Breast epithelium (tissue), 3 donors: ENCODE data around the gene ZNF609.

Experiments
- POLR2A ChIP-seq: fragments of 450-650 bp; IDR thresholded peaks from one replicate; pipeline ENCODE4 v1.6.1; 2016; ENCODE audit warnings: antibody characterized with exemption, mild to moderate bottlenecking, moderate library complexity
- POLR2AphosphoS5 ChIP-seq, 3 donors: sonication (generic); formaldehyde crosslinking; IDR thresholded peaks; one replicate each; pipeline ENCODE4 v1.6.1; 2017; ENCODE audit warnings: antibody characterized with exemption in 3 of 3
- TF ChIP-seq, protein P1 (sequence below), 3 donors: fragments of 450-650 bp; IDR thresholded peaks; one replicate each; pipeline ENCODE4 v1.5.1; 2016 to 2017; ENCODE audit warnings: antibody characterized with exemption in 3 of 3, mild to moderate bottlenecking in 3 of 3, moderate library complexity in 3 of 3

DNA sequence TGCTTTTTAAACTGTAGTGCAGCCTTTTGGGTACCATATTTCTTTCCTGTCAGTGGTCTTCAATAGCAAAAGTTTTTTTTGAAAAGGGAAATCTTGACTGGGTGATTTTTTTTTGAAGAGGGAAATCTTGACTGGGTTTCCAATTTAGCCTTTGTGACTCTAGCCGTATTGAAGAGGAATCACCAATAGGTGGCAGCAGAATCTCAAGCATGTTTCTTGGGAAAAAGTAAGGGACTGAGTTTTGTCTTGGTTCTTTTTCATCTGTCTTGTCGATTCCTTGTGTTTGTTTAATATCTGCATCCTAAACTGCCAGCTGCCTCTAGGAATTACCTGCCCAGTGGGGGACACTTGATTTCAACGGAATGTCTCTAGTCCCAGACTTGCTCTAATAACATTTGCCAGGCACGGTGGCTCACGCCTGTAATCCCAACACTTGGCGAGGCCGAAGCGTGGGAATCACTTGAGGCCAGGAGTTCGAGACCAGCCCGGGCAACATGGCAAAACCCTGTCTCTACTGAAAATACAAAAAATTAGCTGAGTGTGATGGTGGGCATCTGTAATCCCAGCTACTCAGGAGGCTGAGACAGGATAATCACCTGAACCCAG is 225.9 kb downstream of the ZNF609 start:
- TF ChIP-seq POLR2A: no peak
- TF ChIP-seq, protein P1, sequence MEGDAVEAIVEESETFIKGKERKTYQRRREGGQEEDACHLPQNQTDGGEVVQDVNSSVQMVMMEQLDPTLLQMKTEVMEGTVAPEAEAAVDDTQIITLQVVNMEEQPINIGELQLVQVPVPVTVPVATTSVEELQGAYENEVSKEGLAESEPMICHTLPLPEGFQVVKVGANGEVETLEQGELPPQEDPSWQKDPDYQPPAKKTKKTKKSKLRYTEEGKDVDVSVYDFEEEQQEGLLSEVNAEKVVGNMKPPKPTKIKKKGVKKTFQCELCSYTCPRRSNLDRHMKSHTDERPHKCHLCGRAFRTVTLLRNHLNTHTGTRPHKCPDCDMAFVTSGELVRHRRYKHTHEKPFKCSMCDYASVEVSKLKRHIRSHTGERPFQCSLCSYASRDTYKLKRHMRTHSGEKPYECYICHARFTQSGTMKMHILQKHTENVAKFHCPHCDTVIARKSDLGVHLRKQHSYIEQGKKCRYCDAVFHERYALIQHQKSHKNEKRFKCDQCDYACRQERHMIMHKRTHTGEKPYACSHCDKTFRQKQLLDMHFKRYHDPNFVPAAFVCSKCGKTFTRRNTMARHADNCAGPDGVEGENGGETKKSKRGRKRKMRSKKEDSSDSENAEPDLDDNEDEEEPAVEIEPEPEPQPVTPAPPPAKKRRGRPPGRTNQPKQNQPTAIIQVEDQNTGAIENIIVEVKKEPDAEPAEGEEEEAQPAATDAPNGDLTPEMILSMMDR (IDR thresholded peaks at IDR 0.05): peak; percentile 77 to 83 (median 81)
- TF ChIP-seq POLR2AphosphoS5 (IDR thresholded peaks at IDR 0.05): no peak
